Ishikawa (cell line): ENCODE measurements around the gene BRPF3.

ENCODE experiments used
- EGR1 ChIP-seq: IDR thresholded peaks from 2 replicates; pipeline ENCODE4 v1.6.1; 2012
- EP300 ChIP-seq: IDR thresholded peaks from 2 replicates; pipeline ENCODE4 v1.6.1; 2012; ENCODE audit warnings: borderline replicate concordance
- MAX ChIP-seq: IDR thresholded peaks from 2 replicates; pipeline ENCODE4 v1.6.1; 2012
- YY1 ChIP-seq: IDR thresholded peaks from 2 replicates; pipeline ENCODE4 v1.6.1; 2012; ENCODE audit warnings: low read depth
- ZBTB7A ChIP-seq: IDR thresholded peaks from 2 replicates; pipeline ENCODE4 v1.6.1; 2012; ENCODE audit warnings: low read depth

- TF ChIP-seq YY1 (no peak), ZBTB7A (no peak), MAX (no peak), EGR1 (no peak), EP300 (no peak)
Measured at GRCh38 chr6:36222924-36223323, 26.4 kb downstream of the BRPF3 start.
